ENCODE results near the gene AOPEP.

The AOPEP gene

DNA sequence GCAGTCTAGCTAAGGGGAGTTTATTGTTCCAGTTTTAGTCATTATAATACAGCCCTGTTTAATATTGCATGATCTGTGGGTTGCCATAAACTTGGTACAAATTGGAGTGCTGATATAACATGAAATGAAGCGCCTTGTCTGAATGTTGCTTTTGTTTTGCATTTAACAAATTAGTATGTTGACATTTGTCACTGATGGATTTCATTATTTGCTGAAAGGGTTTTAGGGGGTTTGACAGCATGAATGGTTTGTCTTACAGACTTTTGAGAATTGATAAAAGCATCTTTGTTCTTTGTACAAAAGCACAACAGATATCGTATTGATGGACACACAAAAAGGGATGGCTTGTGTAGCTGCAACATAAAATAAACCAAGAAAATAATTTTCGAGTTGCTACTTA lies 178.3 kb downstream of the AOPEP start:
- DNase-seq, result no peak

GRCh38 chr9:94905606-94906005 lies 179.1 kb downstream of the AOPEP start:
- DNase-seq, result no peak

- DNase-seq, result no peak
Measured at GRCh38 chr9:94906181-94906580, 179.7 kb downstream of the AOPEP start.

DNA sequence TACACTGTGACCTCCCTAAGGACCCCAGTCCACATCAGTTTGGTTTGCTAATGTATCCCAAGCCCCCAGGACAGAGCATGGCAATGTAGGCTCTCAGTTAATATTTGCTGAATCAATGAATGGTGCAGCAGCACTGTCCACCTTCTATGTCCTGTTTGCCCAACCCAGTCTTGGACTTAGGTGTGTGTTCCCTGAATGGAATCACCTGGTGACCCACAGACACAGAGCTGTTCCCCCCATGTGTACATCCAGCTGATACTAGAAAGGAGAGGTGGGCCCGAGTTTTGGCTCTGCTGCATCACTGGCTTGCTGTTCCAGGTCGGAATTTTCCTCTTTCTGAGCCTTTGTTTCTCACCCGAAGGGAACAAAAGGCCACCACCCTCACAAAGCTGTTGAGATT lies 180.2 kb downstream of the AOPEP start:
- no peak for DNase-seq

DNA sequence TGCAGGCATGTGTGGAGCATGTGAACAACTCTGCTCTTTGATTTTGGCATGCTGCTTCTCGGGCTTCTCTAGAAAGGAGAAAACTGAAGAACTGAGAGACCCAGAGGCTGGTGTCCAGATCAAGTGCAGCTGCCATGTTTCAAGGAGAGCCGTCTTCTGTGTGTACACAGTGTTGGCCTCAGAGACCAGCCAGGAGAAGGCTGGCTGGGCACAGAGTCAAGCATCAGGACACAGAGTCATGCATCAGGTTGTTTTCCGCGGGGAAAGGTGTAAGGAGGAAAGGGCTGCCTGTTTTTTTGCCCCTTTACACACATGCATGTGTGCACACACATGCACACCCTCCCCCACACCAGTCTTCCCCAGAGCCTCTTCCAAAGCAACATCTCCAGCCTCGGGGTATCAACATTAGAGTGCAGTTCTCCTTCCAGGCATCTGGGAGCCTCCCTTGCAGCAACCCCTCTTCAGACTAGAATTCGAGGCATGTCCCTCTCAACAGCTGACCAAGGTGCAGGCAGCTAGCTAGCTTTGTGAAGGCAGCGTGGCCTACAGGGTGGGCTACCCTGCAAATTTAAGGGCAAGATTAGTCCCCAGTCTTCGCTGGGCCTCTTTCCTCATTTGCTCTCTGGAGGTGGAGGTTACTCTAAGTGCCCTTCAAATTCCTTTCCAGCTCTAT lies 180.9 kb downstream of the AOPEP start:
- peak; percentile 59 for DNase-seq

DNA sequence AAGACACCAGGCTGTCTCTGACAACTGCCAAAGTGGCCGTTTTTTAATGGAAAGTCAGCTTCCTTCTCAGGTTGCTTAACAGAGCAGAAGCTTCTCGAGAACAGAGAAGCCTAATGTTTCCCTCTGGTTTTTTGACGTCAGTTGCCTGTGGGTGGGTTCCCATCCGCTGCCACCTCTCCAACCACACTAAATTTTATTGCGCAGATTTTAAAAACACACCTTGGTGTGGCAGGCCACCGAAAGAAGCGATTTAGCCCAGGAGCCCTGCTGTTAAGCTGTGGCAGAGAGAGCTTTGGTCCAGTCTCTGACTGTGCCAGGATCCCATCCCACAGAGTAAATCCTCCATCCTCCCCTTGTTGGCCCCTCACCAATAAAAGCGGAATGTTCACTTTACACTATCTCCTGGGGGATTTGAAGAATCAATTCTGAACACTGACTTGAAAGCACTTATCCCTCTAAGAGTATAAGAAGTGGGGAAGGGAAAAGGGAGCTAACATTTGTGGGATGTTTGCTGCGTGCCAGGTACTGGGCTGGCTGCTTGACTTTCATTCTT lies 181.6 kb downstream of the AOPEP start:
- no peak for DNase-seq

DNA sequence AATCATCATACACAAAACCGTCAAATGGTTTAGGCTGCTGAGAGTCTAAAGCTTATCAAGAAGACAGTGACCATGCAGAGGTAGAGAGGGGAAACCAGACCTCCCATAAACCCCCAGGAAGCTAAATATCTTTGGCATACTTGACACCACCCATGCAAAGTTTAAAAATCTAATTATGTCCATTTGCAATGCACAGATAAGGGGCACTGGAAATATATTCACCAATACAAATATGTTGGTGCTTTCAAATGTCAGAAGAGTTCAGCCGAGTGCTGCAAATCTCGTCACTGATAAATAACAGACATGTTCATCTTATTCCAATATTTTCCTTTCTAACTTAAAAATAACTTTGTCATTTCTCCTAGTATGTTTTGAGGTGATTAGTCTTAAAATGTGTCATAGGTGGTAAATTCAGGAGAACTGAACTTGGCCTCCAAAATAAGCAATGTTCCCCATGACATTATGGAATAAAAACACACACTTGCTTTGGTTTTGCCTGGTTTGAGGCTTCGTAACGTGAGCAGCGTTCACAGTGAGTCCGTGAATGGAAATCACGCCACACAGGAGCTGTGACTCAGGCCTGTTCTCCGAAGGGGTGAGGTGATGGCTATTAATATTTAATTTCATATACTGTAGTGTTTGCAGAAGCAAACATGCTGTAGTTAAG lies 182.2 kb downstream of the AOPEP start:
- no peak for DNase-seq

DNA sequence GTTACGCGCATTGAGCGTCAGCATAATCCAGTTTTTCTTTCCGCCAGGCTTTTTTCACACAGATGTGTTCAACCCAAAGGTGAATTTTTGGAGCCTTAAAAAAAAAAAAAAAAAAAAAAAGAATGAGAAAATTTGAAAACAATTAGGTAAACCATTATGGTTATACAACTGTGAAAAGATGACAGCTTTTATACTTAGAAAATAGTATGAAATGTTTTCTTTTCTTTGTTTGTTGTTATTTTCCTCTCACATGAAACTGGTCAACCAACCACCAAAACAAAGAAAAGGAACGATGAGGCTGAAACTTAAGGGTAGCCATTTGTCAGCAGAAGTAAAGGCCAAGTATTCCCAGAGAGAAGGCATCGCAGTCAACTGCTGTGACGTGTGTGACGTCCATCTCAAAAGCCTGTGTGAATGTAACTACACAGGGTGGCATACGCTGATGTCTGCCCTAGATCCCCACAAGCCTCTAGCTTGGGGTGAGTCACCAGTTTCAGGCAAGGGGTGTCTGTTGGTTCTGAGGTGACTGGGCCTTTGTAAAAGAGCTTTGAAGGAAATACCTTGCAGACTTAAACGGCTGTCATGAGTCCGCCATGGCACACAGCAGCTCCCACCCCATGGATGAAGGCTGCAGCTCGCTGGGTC lies 182.9 kb downstream of the AOPEP start:
- no peak for DNase-seq

DNA sequence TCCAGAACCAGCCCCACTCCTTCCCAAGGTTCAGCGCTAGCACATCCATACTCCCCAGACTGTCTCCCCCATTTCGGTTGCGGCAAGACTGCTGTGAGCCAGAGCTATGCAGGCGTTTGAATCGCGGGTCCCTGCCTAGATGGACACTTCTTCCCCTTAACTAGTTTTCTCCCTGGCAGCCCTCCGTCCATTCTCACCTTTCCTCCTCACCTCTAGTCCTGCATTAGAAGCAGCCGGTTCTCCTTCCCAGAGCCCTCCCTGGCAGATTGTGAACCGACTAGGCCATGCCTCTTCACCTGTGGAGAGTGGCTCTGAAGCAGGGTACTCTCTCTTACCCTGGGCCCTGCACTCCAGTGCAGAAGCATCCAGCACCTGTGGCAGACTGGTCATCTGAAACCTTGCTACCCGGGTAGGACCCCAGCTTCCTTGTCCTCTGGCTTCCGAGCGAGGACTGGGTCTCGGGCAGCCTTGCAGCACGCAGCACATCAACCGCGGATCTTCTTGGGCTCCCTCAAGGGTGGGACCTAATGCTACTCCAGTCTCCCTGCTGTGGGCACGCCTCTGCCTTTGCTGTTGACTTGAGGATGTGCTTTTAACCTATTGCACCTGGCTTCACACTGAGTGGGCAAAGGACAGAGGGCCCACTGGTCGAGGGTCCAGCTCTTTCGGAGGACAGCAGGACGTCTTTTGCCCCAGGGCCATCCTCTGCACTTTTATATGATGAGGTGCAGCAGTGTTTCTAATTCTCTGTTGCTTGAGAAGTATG lies 183.6 kb downstream of the AOPEP start:
- DNase-seq, result no peak

- DNase-seq, result no peak
Measured at GRCh38 chr9:94911211-94911610, 184.7 kb downstream of the AOPEP start.

- no peak for DNase-seq
Measured at GRCh38 chr9:94911986-94912635, 185.6 kb downstream of the AOPEP start.

- DNase-seq, result peak; percentile 79
Measured at GRCh38 chr9:94912700-94913249, 186.3 kb downstream of the AOPEP start.

DNA sequence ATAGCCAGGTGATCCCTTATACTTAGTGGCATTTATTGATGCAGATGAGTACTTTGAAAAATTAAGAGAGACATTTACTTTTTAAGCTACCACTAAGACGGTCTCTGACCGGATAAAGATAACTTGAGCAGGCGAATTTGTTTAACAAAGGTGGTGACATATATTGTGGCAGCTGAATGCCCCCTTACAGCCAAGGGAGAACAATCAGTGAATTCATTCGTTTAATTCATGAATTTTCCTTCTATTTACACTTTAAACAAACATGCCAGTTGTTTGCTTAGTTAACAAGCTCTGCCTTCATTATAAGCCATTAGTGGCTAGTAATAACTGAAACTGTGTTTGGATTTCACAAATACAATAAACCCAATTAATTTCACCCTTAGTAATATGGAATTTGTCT lies 187.1 kb downstream of the AOPEP start:
- no peak for DNase-seq

GRCh38 chr9:94915476-94916450 lies 189.3 kb downstream of the AOPEP start:
- peak; percentile 58 for DNase-seq

GRCh38 chr9:94916956-94917355 lies 190.5 kb downstream of the AOPEP start:
- DNase-seq, result peak; percentile 91

GRCh38 chr9:94918038-94918753 lies 191.7 kb downstream of the AOPEP start:
- peak; percentile 36 for DNase-seq

DNA sequence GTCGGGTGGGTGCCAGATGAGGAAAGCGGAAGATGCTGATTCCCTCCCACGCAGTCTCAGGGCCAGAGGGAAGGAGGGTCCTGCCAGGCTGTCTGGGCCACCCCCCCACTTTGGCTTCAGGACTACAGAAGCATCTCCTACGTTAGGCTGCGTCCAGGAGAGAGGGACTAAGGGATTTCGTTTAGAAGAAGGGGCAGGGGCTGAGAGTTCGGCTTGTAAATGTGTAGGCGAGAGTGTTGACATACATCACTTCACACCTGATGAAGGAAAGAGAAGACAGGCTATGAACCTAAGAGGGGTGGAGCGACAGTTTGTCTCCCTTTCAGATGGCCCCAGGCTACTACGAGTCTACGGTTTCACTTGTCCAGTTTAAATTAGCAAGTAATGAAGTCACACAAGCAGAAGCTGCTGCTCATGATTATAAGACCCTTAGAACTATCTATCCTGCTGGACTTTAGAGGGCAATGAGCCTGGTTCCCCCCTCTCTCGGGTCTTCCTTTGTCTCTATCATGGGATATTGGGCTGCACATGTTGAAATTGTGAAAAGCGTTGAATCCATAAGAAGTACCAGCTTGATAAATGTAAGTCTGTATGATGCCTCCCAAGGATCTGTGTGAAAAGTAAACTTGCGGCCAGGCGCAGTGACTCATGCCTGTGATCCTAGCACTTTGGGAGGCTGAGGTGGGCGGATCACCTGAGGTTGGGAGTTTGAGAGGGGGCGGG lies 193.0 kb downstream of the AOPEP start:
- peak; percentile 96 for DNase-seq

- DNase-seq, result peak; percentile 81
Measured at GRCh38 chr9:94920420-94921091, 194.1 kb downstream of the AOPEP start.

GRCh38 chr9:94921092-94921471 lies 194.6 kb downstream of the AOPEP start:
- DNase-seq, result peak; percentile 97

Data from islet precursor cell (in vitro differentiated cells).